Kidney glomerular epithelial cell (primary cell): ENCODE results near the gene SAMD1.
A peak's percentile ranks its signal among the peaks of the same experiment; 100 is the strongest.

Experiments used
- DNase-seq: peaks from one replicate; lab custom pipeline; 2025; lab: John Stamatoyannopoulos, UW

SAMD1 gene

GRCh38 chr19:14089662-14090508 lies 666 bp downstream of the SAMD1 start:
- peak; percentile 14 for DNase-seq

DNA sequence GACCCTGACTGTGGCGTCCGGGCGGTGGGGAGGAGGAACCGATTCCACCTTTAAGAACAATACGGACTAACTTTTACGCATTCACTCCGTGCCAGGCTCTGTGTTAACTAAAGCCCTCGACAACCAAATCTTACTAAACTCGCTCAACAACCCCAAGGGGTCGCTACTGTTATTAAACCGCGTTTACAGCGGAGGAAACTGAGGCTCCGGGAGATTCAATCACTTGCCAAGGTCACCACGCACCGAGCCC lies 1.2 kb downstream of the SAMD1 start:
- no peak for DNase-seq

DNA sequence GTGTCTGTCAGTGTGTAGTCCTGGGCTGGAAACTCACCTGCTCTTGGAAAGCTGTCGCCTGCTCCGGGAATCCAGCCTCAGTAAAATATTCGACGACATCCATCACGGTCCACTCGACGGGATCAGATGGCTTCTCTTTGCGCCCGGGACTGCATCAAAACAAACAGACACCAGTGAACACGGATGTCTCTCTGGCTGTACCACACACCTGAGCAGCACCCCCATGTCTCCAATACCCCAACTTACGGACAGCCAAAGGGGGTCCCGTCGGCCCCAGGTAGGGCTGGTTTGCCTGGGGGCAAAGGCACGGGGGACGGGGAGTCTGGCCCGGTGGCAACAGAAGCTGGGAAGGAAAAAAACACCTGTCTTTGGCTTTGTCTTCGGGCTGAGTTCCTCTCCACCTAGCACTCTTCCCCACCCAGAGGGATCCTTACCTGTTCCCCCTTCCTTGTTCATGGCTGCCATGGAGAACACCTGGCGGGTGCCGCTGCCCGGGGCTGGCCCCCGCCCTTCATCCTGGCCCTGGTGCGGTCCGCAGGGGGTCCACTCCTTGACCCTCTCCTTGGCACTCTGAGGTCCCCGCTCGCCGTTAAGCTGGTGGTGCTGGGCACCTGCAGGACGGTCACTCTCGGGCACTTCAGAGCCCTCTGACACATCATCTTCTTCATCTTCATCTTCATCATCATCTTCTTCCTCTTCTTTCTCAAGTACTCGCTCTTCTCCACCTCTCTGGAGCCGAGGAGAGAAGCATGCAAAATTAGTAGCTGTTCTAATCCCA lies 1.7 kb downstream of the SAMD1 start:
- no peak for DNase-seq

- DNase-seq: no peak
These were observed 4.5 kb downstream of the SAMD1 start for GRCh38 chr19:14086098-14086497.

GRCh38 chr19:14085309-14085995 lies 5.1 kb downstream of the SAMD1 start, which contains the start of gene C19orf67:
Gene C19orf67, minus strand, starts transcription at chr19:14085783. Its CDS starts 156 bp downstream, at chr19:14085627.
- no peak for DNase-seq

GRCh38 chr19:14082675-14082960 lies 7.9 kb downstream of the SAMD1 start:
- DNase-seq: no peak

DNA sequence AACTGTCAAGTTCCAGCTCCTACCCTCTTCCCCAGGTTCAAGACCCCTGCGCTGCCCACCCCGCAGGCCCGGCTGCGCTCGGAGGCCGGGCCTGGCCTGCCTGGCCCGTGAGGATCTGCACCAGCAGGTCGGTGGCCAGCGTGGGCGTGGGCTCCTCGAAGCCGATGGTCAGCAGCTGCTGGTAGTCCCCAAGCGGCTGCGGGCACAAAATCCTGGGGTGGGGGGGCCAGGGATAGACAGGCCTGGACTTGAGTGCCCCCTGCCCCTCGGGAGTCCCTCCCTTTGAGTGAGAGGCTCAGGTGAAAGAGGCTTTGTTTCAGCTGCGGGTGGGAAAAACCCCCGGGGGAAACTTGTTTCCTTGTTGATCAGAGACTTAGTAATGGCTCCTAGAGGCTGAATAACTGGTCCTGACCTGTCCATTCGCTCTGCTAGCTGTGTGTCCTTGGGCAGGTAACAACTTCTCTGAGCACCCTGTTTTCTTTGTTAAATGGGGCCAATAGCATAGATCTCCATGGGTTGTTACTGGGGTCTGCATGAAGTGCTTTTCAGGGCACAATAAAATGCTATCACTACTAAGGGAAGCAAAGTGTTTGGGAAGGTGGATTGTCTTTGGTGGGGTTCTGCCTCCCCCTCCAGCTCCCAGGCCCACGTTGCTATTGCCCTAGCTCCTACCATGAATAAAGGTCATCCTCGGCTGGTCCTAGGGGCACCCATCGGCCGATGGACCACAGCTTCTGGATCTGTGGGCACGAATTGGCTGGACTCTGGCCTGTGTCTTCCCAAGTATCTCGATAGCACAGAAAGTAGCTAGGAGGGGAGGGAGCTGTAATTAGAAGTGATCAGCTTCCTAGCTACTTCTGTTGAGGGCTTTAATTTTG lies 8.5 kb downstream of the SAMD1 start:
- no peak for DNase-seq

- peak; percentile 100 for DNase-seq
These were observed 9.4 kb downstream of the SAMD1 start for GRCh38 chr19:14080887-14081796.

- no peak for DNase-seq
These were observed 12.1 kb downstream of the SAMD1 start for GRCh38 chr19:14078411-14078810.

- no peak for DNase-seq
These were observed 16.4 kb downstream of the SAMD1 start for GRCh38 chr19:14073925-14074838.

- DNase-seq: peak; percentile 49
These were observed 17.2 kb downstream of the SAMD1 start for GRCh38 chr19:14073261-14073924.

DNA sequence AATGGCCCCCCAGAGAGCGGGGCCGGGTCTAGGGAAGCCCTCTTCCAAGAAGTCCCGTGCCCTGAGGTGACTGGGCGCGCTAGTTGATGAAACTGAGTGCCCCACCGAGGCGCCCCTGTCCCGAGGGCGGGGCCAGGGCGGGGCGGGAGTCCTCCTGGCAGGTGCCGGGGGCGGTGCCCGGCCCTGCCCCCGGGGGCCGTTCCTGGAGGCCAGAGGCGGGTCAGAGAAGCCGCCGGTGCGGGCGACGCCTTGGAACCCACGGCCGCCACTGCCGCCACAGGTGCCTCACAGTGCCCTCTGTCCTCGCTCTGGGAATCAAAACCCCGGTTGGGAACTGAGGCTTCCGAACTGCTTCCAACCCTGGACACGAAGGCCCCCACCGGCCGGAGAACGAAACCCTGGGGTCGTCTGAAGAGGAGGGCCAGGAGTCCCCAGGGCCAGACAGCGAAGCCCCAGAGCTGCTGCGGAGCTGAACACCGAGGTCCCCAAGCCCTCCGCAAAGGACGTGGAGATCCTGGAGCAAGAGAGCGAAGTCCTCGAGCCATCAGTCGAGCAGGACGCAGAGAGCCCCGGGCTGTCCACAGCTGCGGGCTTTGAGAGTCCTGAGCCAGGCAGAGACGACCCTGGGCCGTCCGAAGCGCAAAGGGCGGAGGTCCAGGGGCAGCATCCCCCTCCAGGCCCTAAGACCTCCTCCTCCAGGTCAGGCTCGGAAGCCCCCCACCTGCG lies 17.9 kb downstream of the SAMD1 start, which contains the start of gene MISP3:
Gene MISP3, plus strand, starts transcription at position 252 of the 726 bp plus-strand sequence. CDS start 524 bp downstream, outside the sequence.
- DNase-seq: no peak

DNA sequence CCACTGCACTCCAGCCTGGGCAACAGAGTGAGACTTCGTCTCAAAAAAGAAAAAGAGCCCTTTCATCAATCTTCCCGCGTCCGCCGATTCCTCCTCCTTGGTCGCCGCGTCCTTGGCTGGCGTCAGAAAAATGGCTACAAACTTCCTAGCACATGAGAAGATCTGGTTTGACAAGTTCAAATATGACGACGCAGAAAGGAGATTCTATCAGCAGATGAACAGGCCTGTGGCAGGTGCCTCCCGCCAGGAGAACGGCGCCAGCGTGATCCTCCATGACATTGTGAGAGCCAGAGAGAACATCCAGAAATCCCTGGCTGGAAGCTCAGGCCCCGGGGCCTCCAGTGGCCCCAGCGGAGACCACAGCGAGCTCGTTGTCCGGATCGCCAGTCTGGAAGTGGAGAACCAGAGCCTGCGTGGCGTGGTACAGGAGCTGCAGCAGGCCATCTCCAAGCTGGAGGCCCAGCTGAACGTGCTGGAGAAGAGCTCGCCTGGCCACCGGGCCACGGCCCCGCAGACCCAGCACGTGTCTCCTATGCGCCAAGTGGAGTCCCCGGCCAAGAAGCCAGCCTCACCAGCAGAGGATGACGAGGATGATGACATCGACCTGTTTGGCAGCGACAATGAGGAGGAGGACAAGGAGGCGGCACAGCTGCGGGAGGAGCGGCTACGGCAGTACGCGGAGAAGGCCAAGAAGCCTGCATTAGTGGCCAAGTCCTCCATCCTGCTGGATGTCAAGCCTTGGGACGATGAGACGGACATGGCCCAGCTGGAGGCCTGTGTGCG lies 20.1 kb downstream of the SAMD1 start:
- DNase-seq: no peak

DNA sequence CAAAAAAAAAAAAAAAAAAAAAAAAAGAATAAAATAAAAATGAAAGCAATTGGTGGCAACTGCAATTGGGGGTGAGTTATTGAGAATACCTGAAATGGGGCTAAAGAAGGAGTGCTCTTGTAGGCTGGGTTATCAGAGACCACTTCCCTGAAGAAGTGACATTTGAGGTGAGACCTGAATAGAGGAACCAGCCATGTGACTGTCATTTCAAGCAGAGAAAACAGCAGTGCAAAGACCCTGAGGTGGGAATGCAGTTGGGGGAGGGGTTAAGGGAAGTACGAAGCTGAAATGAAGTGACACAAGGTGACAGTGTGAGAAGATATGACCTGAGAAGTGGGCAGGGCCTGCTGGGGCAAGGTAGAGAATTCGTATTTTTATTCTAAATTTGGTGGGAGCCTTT lies 24.4 kb downstream of the SAMD1 start:
- DNase-seq: no peak

- DNase-seq: no peak
These were observed 27.4 kb downstream of the SAMD1 start for GRCh38 chr19:14063105-14063504.

DNA sequence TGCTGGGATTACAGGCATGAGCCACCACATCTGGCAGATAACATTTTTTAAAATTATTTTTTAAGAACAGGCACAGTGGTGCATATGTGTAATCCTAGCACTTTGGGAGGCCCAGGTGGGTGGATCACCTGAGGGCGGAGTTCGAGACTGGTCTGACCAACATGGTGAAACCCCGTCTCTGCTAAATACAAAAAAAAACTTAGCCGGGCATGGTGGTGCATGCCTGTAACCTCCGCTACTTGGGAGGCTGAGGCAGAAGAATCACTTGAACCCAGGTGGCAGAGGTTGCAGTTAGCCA lies 28.0 kb downstream of the SAMD1 start:
- DNase-seq: no peak

- peak; percentile 75 for DNase-seq
These were observed 28.6 kb downstream of the SAMD1 start, which contains the start of gene PALM3 for GRCh38 chr19:14061751-14062557. Gene PALM3, minus strand, starts transcription at chr19:14062076. Its CDS starts 96 bp downstream, at chr19:14061980.
